Testis (tissue), 3 donors: Measurements from ENCODE around the gene FBN2. TPM values are rescaled to one million over a fixed set of nuclear protein-coding genes. Genes with fewer than 3 reads are reported as not detected.

Experiments used
- polyA plus RNA-seq: library from polyadenylated mRNA; stranded (reverse); fragments of 350-450 nt; fragmentation: Illumina TruSeq; extraction: RNeasy Lipid Tissue Mini Kit (QIAGEN cat#74804); gene quantifications from one replicate; pipeline ENCODE4 v1.2.3, GENCODE V29; 2014; ENCODE audit warnings: low read depth, low replicate concordance; ENCODE audit not compliant: insufficient read depth
- small RNA-seq, 2 donors: library from RNA; depleted of rRNA; stranded (forward); fragments of <200 nt; gene quantifications; one replicate each; pipeline ENCODE3, GENCODE V24; 2016
- total RNA-seq, 2 donors: library from RNA; depleted of rRNA; stranded (reverse); fragments of >200 nt; gene quantifications; one replicate each; pipeline ENCODE4 v1.2.3, GENCODE V29; 2016

The FBN2 gene
- total and polyA plus RNA-seq, 3 donors from 2014 or later = 13.8 to 22.4 (median 17.5) TPM

Small RNAs within 50 kb of the gene (small RNA-seq; reads per million reads assigned to genes)
- 0 reads per million in 2 donors for gene RF00019
